ENCODE results near the gene GRID1. TPM values are rescaled to one million over a fixed set of nuclear protein-coding genes. Genes with fewer than 3 reads are reported as not detected.

The GRID1 gene
- total RNA-seq, 1 donor from 2014 or later = 7.1 TPM

DNA sequence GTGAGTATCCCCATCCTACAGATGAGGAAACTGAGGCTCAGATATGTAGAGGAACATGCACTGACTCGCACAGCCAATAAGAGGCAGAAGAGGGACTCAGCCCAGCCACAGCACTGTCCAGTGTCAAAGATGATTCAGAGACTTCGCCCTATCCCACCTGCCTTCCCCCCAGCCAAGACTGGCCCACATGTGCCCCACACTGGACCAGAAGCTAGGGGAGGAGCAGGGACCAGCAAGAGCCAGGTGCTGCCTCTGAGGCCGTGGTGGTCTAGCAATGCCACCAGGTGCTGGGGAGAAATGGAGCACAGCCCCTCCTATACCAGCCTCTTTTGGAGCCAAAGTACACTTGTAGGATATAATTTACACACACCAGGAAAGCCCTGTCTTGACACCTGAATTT is 22.3 kb downstream of the GRID1 start:
- no peaks in the 10 kb centered on the region for H3K36me3 ChIP-seq
- intact Hi-C loops (cut with DNase I) = no loop called here
- DNase-seq (ENCODE audit: extremely low spot score in 2 of 2) = no peak
- H3K27me3 ChIP-seq = no peaks in the 10 kb centered on the region
- H3K4me3 ChIP-seq = no peak overlapping the region
- no peak overlapping the region for H3K27ac ChIP-seq
- no peaks in the 10 kb centered on the region for H3K9me3 ChIP-seq
- no peaks in the 10 kb centered on the region for H3K4me1 ChIP-seq
- TF ChIP-seq POLR2AphosphoS5 (IDR thresholded peaks at IDR 0.05; ENCODE audit: insufficient read depth in 1 of 2, low read depth in 1 of 2) = no peak
- TF ChIP-seq, protein P1, sequence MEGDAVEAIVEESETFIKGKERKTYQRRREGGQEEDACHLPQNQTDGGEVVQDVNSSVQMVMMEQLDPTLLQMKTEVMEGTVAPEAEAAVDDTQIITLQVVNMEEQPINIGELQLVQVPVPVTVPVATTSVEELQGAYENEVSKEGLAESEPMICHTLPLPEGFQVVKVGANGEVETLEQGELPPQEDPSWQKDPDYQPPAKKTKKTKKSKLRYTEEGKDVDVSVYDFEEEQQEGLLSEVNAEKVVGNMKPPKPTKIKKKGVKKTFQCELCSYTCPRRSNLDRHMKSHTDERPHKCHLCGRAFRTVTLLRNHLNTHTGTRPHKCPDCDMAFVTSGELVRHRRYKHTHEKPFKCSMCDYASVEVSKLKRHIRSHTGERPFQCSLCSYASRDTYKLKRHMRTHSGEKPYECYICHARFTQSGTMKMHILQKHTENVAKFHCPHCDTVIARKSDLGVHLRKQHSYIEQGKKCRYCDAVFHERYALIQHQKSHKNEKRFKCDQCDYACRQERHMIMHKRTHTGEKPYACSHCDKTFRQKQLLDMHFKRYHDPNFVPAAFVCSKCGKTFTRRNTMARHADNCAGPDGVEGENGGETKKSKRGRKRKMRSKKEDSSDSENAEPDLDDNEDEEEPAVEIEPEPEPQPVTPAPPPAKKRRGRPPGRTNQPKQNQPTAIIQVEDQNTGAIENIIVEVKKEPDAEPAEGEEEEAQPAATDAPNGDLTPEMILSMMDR (IDR thresholded peaks at IDR 0.05) = no peak
- no peak for TF ChIP-seq POLR2A (IDR thresholded peaks at IDR 0.05)

DNA sequence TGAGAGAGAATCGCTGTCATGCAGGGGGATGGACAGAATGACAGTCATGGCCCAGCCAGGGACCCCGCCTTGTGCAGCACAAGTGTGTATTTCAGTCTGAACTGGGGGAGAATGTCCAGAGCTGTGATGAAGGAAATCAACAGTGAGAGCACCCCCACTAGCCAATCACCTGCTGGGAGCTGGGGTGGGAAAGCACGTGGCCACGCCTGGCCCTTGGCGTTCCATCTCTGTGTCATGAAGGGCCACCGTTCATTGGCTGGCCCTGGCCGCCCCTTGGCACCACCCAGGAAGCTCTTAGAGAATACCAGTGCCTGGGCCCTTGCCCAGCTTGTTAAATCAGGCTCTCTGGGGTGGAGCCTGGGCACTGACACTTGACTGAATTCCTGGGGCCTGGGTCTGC is 22.8 kb downstream of the GRID1 start:
- H3K9me3 ChIP-seq = no peaks in the 10 kb centered on the region
- DNase-seq (ENCODE audit: extremely low spot score in 2 of 2) = no peak
- no peak overlapping the region for H3K27ac ChIP-seq
- H3K36me3 ChIP-seq = no peaks in the 10 kb centered on the region
- H3K4me3 ChIP-seq = no peak overlapping the region
- intact Hi-C loops (cut with DNase I) = no loop called here
- TF ChIP-seq POLR2AphosphoS5 (IDR thresholded peaks at IDR 0.05; ENCODE audit: insufficient read depth in 1 of 2, low read depth in 1 of 2) (no peak), POLR2A (IDR thresholded peaks at IDR 0.05) (no peak)
- TF ChIP-seq, protein P1 (IDR thresholded peaks at IDR 0.05) = no peak
- H3K27me3 ChIP-seq = no peaks in the 10 kb centered on the region
- H3K4me1 ChIP-seq = no peaks in the 10 kb centered on the region

DNA sequence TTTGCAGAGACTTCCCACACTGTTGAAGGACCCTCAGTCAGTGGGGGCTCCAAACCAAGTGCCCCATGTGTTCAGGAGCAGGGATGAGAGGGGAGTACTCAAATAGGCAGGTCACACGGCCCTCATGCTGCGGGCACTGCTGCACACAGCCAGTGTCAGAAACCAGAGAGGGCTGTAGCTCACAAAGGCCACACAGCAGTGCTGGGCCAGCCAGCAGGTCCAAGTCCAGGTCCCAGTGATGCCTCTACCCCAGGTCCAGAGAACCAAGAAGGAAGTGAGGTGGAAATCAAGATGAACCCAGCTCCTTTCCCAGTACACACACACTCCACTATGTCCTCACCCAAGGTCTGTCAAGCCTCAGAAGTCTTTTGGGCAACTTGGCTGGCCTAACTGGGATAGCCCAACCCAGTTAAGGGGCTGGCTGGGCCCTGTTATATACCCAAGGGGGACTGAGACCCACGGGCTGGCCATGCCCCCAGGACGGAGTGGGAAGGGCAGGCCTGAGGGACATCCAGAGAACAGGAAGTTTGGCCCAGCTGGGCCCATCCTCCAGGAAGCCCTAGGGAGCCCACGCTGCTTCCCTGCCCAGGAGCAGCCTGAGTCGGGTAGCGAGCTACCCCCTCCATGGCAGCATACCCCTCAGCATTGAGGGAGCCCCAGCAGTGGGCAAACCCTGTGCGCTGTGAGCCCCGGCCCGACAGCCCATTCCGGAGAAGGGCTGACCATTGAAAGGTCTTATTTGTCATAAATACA is 24.3 kb downstream of the GRID1 start:
- Histone ChIP-seq H3K36me3 (no peaks in the 10 kb centered on the region), H3K4me1 (no peaks in the 10 kb centered on the region), H3K9me3 (no peaks in the 10 kb centered on the region), H3K4me3 (no peak overlapping the region), H3K27me3 (no peaks in the 10 kb centered on the region), H3K27ac (no peak overlapping the region)
- no peak for DNase-seq (ENCODE audit: extremely low spot score in 2 of 2)
- intact Hi-C loops (cut with DNase I) = no loop called here
- TF ChIP-seq POLR2A (IDR thresholded peaks at IDR 0.05) (no peak), POLR2AphosphoS5 (IDR thresholded peaks at IDR 0.05; ENCODE audit: insufficient read depth in 1 of 2, low read depth in 1 of 2) (no peak)
- TF ChIP-seq, protein P1 (IDR thresholded peaks at IDR 0.05) = no peak

DNA sequence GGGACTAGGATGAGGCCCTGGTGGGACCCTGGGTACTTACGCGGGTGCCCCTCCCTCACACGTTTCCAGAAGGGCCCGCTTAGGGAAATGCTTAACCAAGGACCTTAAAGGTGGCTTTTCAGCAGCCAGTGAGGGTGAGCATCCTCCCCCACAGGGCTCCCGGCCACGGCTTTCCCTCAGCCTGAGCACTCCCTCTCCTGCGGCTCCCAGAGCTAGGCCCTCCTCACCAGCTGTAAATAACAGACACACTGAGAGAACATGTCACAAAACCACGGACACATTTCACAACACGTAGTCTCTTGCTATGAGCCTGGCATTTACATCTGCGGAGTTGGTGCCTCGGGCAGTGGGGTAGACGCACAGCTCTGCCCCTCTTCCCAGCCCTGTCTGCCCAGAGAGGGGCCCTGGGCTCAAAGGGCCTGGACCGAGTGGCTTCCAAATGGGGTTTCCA is 25.2 kb downstream of the GRID1 start:
- Histone ChIP-seq H3K36me3 (no peaks in the 10 kb centered on the region), H3K27me3 (no peaks in the 10 kb centered on the region), H3K9me3 (no peaks in the 10 kb centered on the region), H3K4me1 (no peaks in the 10 kb centered on the region), H3K4me3 (no peak overlapping the region), H3K27ac (no peak overlapping the region)
- intact Hi-C loops (cut with DNase I) = no loop called here
- no peak for DNase-seq (ENCODE audit: extremely low spot score in 2 of 2)
- no peak for TF ChIP-seq POLR2A (IDR thresholded peaks at IDR 0.05)
- TF ChIP-seq, protein P1 (IDR thresholded peaks at IDR 0.05) = no peak
- TF ChIP-seq POLR2AphosphoS5 (IDR thresholded peaks at IDR 0.05; ENCODE audit: insufficient read depth in 1 of 2, low read depth in 1 of 2) = no peak

DNA sequence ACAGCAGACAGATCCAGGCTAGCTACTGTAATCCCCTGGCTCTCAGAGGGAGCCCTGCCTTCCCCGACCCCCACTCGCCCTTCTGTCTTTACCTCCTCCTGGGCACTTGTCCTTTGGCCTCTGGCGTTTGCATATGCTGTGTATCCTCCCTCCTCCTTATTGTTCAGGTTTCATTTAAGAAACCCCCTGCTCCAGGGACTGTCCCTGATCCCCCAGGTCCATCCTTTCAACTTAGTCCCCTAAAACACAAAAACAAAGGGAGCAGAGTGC is 25.7 kb downstream of the GRID1 start:
- DNase-seq (ENCODE audit: extremely low spot score in 2 of 2) = no peak
- Histone ChIP-seq H3K36me3 (no peaks in the 10 kb centered on the region), H3K27ac (no peak overlapping the region), H3K9me3 (no peaks in the 10 kb centered on the region), H3K4me3 (no peak overlapping the region), H3K27me3 (no peaks in the 10 kb centered on the region), H3K4me1 (no peaks in the 10 kb centered on the region)
- intact Hi-C loops (cut with DNase I) = no loop called here
- TF ChIP-seq, protein P1 (IDR thresholded peaks at IDR 0.05) = no peak
- TF ChIP-seq POLR2AphosphoS5 (IDR thresholded peaks at IDR 0.05; ENCODE audit: insufficient read depth in 1 of 2, low read depth in 1 of 2) = no peak
- no peak for TF ChIP-seq POLR2A (IDR thresholded peaks at IDR 0.05)
